Central memory CD8-positive, alpha-beta T cell (primary cell): ENCODE results near the gene SETDB1.
A peak's percentile ranks its signal among the peaks of the same experiment; 100 is the strongest.

Source experiments
- ATAC-seq: fragments of 150-1000 bp; cut with Tn5 transposase; replicated peaks from 2 replicates; pipeline ENCODE4 v1.10.0; 2022; ENCODE audit warnings: mild to moderate bottlenecking, moderate FRiP score, moderate number of reproducible peaks; ENCODE audit not compliant: poor library complexity, severe bottlenecking; ENCODE audit errors: extremely low read depth
- DNase-seq, 2 donors: peaks; one replicate each; pipeline ENCODE4 v3.0.0; 2021; ENCODE audit warnings: low spot score in 2 of 2
- H3K27ac Mint-ChIP-seq: one replicate; pipeline ENCODE4 v1.8.0; 2022; ENCODE audit warnings: low read depth, mild to moderate bottlenecking, moderate library complexity, mixed read lengths
- H3K27me3 Mint-ChIP-seq: one replicate; pipeline ENCODE4 v1.8.0; 2022; ENCODE audit warnings: mixed read lengths
- H3K36me3 Mint-ChIP-seq: one replicate; pipeline ENCODE4 v1.8.0; 2022; ENCODE audit warnings: mild to moderate bottlenecking, moderate library complexity, mixed read lengths; ENCODE audit not compliant: insufficient read depth
- H3K4me1 Mint-ChIP-seq: one replicate; pipeline ENCODE4 v1.8.0; 2022; ENCODE audit warnings: mixed read lengths
- H3K4me3 Mint-ChIP-seq: one replicate; pipeline ENCODE4 v1.8.0; 2022; ENCODE audit warnings: mild to moderate bottlenecking, moderate library complexity, mixed read lengths
- H3K9me3 Mint-ChIP-seq: one replicate; pipeline ENCODE4 v1.8.0; 2022; ENCODE audit warnings: mixed read lengths

Gene SETDB1

GRCh38 chr1:150971583-150972416, 45.6 kb downstream of the SETDB1 start:
- Mint-ChIP-seq H3K9me3 (no peaks in the 10 kb centered on the region), H3K4me1 (peaks cover 63% of the 10 kb centered on the region)

GRCh38 chr1:150972417-150972940, 46.3 kb downstream of the SETDB1 start:
- peaks cover 16% of the 10 kb centered on the region for H3K36me3 Mint-ChIP-seq
- H3K27ac Mint-ChIP-seq, result peak overlapping the region; percentile 88
- H3K9me3 Mint-ChIP-seq, result no peaks in the 10 kb centered on the region
- peaks cover 69% of the 10 kb centered on the region for H3K4me1 Mint-ChIP-seq
- H3K4me3 Mint-ChIP-seq, result peak overlapping the region; percentile 87
- DNase-seq (no peak), ATAC-seq (no peak)
- H3K27me3 Mint-ChIP-seq, result no peaks in the 10 kb centered on the region

More at GRCh38 chr1:150971583-150972416, 45.6 kb downstream of the SETDB1 start:
- ATAC-seq (no peak), DNase-seq (no peak)
- Mint-ChIP-seq H3K27me3 (no peaks in the 10 kb centered on the region), H3K4me3 (peak overlapping the region; percentile 87), H3K36me3 (peaks cover 21% of the 10 kb centered on the region), H3K27ac (peak overlapping the region; percentile 88)

DNA sequence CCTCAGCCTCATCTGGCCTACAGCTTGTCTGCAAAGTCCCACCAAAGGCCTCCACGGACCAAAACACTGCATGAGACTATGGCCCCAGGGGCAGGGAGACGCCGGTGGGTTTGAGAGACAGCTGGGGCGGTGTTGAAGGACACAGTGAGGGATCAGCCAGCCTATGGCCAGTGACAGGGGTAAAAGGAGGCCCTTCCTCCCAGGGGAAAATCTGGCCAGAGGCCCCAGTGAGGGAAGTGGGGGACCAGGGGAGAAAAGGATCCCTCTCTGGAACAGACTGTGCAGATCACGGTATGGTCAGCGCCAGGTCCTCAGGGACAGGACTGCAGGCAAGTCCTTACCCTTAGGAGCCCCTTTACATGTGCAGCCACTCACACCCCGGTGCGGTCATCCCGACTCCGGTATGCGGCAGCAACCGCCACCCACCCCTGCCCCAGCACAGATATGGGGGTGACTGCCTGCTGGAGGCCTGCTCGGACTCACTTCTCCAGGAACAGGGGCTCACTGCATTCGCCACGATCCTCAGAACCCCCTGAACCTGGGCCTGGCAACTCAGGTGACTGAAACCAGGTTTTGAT, 47.2 kb downstream of the SETDB1 start:
- Mint-ChIP-seq H3K36me3 (peaks cover 14% of the 10 kb centered on the region), H3K9me3 (no peaks in the 10 kb centered on the region), H3K27ac (peak overlapping the region; percentile 88), H3K4me3 (peak overlapping the region; percentile 87), H3K4me1 (peaks cover 64% of the 10 kb centered on the region), H3K27me3 (no peaks in the 10 kb centered on the region)
- ATAC-seq, result no peak
- DNase-seq, result no peak

DNA sequence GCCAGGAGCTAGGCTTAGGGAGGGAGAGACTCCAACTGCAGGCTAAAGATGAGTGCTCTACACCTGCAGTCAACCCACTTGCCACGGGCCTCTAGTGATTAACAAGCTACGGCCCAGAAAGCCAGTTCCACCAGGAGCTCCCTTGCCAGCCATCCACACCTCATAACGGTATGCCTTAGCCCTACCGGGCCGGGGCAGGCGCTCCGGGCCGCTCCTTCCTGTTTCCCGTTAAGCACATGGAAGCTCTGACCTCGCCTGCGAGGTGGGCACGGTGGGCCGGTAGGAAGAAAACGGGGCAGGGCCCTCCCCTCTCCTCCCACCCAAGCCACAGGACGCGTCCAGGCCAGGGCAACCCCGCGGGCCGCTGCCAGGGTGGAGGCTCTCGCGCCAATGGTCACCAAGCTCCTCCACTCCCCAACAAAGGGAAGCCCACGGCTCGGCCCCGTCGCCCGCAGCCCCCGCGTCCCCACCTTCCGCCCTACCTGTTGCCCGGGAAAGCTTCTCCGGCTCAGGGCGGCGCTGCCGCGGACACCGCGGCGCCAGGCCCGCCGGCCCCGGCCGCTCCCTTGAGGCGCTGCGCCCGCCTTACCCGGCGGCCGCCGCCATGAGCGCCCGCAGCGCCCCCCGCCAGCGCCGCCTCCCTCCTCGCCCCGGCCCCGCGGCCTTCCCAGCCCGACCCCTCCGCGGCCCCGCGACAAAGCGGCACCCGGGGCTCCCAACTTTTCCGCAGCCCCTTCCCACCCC, 47.8 kb downstream of the SETDB1 start:
- peaks cover 57% of the 10 kb centered on the region for H3K4me1 Mint-ChIP-seq
- H3K9me3 Mint-ChIP-seq, result no peaks in the 10 kb centered on the region
- peak in 1 of 2 donors; percentile 16 for DNase-seq
- ATAC-seq, result peak; percentile 34
- no peaks in the 10 kb centered on the region for H3K27me3 Mint-ChIP-seq
- peaks cover 14% of the 10 kb centered on the region for H3K36me3 Mint-ChIP-seq
- peak overlapping the region; percentile 87 for H3K4me3 Mint-ChIP-seq
- H3K27ac Mint-ChIP-seq, result peak overlapping the region; percentile 88

DNA sequence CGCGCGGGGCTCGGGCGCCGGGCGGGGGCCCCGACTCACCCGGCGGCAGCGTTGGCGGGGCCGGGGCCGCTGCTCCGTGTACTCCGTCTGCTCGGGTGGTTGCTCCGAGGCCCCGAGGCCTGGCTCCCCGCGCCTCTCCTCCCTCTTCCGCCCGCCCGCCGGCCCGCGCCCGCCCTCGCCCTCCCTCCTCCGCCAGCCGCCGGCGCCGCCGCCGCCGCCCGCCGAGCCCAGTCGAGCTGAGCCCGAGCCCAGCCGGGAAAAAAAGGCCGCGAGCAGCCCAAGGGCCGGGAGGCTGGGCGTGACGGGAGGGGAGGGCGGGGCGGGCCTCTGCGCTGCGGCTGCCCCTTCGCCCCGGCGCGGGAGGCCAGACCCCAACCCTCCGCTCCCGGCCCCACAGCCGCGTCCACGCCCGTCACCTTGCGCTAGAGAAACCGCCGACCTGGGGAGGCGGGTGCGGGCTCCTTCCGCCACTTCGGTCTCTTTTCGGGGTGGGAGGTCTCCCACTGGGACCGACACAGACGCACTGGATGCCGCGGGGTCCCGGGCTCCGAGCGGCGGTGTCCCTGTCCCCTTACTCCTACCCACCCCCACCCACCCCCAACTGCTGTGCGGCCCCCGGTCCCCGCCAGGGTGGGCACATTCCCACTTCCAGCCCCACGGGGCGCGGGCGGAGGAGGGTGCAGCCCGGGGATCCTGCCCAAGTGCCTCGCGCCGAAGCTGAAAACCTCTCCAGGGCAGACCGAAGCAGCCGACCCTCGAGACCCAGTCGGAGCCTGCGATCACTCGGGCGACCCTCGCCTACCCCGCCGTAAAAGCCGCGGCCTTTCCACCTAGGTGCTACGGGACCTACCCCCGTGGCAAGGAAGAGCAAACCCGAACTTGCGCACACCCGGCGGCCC, 48.7 kb downstream of the SETDB1 start, which contains the start of gene CERS2:
TSS of gene CERS2 (minus strand) at position 256 of the 899 bp plus-strand sequence. CDS start 5,745 bp downstream, outside the sequence.
- Mint-ChIP-seq H3K27me3 (no peaks in the 10 kb centered on the region), H3K9me3 (no peaks in the 10 kb centered on the region), H3K36me3 (peaks cover 14% of the 10 kb centered on the region), H3K27ac (peak within 1 kb of the TSS; percentile 88), H3K4me3 (peak within 1 kb of the TSS; percentile 87), H3K4me1 (peaks cover 56% of the 10 kb centered on the region)
- DNase-seq, result peak; percentile 58 to 65
- peak; percentile 72 for ATAC-seq

DNA sequence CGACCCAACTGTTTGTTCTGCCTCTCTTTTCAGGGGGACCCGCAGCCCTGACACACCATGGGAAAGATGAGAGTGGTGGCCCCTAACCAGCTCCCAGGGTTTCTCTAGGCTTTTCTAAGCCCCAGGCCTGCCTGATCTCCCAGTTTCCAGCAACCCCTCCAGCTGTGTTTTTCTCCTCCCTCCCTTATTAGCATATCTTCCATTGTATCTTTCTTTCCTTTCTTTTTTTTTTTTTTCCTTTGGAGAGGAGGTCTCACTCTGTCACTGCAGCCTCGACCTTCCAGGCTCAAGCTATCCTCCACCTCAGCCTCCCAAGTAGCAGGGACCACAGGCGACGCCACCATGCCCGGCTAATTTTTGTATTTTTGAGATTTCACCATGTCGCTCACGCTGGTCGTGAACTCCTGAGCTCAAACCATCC, 50.2 kb downstream of the SETDB1 start:
- Mint-ChIP-seq H3K9me3 (no peaks in the 10 kb centered on the region), H3K27ac (peak overlapping the region; percentile 78), H3K27me3 (no peaks in the 10 kb centered on the region), H3K4me3 (peak overlapping the region; percentile 87), H3K36me3 (peaks cover 11% of the 10 kb centered on the region), H3K4me1 (peaks cover 42% of the 10 kb centered on the region)
- ATAC-seq, result no peak
- DNase-seq, result no peak

DNA sequence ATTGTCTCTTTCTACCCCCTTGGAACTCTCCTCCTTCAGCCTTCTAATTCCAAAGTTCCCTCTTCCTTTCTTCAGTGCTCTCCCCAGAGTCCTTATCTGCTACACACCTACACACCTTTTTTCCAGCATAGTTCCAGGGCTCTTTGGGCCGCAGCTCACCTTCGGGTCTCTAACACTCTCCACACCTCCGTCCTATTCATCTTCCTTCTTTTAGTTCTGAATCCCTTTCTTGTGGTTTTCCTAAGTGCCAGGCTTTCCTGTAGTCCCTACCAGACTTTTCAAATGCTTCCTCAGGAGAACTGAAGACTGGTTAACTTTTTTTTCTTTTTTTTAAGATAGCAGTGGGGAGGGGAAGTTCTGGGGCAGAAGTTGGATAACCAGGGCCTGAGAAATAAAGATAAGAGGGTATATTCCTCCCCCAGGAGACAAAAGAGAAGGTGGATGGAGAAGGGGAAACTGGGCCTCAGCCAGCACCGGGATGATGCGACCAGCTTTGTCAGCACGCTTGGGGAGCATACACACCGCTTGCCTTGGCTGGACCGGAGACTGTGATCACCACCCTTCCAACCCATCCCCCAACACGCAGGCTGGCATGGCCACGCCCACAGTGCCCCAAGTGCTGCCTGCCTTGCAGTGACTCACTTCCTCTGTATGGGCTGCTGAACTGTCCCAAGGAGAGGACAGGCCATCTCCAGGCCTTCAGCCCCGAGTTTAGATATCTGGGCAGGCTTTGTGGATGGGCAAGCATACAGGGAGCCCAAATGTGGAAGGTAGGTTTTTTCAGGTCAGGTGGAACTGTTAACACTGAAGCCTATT, 50.9 kb downstream of the SETDB1 start:
- Mint-ChIP-seq H3K36me3 (peaks cover 11% of the 10 kb centered on the region), H3K4me3 (peak overlapping the region; percentile 87), H3K9me3 (no peaks in the 10 kb centered on the region), H3K4me1 (peaks cover 35% of the 10 kb centered on the region), H3K27ac (peak overlapping the region; percentile 78), H3K27me3 (no peaks in the 10 kb centered on the region)
- peak; percentile 38 to 63 for DNase-seq
- ATAC-seq, result peak; percentile 8

- ATAC-seq, result peak; percentile 30
- Mint-ChIP-seq H3K4me3 (peak overlapping the region; percentile 11), H3K9me3 (no peaks in the 10 kb centered on the region), H3K36me3 (peaks cover 5% of the 10 kb centered on the region), H3K27me3 (no peaks in the 10 kb centered on the region), H3K27ac (no peak overlapping the region), H3K4me1 (peaks cover 17% of the 10 kb centered on the region)
- DNase-seq, result peak; percentile 84 to 89
Measured at GRCh38 chr1:150979092-150980056, 53.2 kb downstream of the SETDB1 start.

GRCh38 chr1:150981177-150981804, 55.1 kb downstream of the SETDB1 start:
- H3K4me1 Mint-ChIP-seq, result peaks cover 16% of the 10 kb centered on the region
- no peaks in the 10 kb centered on the region for H3K9me3 Mint-ChIP-seq
- H3K27me3 Mint-ChIP-seq, result no peaks in the 10 kb centered on the region
- no peak for DNase-seq
- no peaks in the 10 kb centered on the region for H3K36me3 Mint-ChIP-seq
- no peak overlapping the region for H3K27ac Mint-ChIP-seq
- H3K4me3 Mint-ChIP-seq, result no peak overlapping the region
- no peak for ATAC-seq
